ENCODE results near the gene SIRPB2.
A peak's percentile ranks its signal among the peaks of the same experiment; 100 is the strongest.
"Not testable (repeated sequence)": the region's sequence is repeated elsewhere in the genome, so short reads cannot be mapped to it uniquely, and the experiment has no call there.

The SIRPB2 gene

GRCh38 chr20:1503564-1504227, 12.5 kb upstream of the SIRPB2 start:
- DNase-seq (ENCODE audit: low spot score), result peak; percentile 79
- in situ Hi-C loops (cut with MboI; ENCODE audit: low pct_unique_long_range_greater_than_20kb, low sequenced_read_pairs, unreplicated experiment), result no loop called here
- peak; percentile 94 for TF ChIP-seq CTCF (IDR thresholded peaks at IDR 0.05; ENCODE audit: extremely low read depth, insufficient read depth, missing control alignments)

- in situ Hi-C loops (cut with MboI; ENCODE audit: low pct_unique_long_range_greater_than_20kb, low sequenced_read_pairs, unreplicated experiment), result no loop called here
- no peak for TF ChIP-seq CTCF (IDR thresholded peaks at IDR 0.05; ENCODE audit: extremely low read depth, insufficient read depth, missing control alignments)
- no peak for DNase-seq (ENCODE audit: low spot score)
Observed at GRCh38 chr20:1500496-1500895, 9.3 kb upstream of the SIRPB2 start.

DNA sequence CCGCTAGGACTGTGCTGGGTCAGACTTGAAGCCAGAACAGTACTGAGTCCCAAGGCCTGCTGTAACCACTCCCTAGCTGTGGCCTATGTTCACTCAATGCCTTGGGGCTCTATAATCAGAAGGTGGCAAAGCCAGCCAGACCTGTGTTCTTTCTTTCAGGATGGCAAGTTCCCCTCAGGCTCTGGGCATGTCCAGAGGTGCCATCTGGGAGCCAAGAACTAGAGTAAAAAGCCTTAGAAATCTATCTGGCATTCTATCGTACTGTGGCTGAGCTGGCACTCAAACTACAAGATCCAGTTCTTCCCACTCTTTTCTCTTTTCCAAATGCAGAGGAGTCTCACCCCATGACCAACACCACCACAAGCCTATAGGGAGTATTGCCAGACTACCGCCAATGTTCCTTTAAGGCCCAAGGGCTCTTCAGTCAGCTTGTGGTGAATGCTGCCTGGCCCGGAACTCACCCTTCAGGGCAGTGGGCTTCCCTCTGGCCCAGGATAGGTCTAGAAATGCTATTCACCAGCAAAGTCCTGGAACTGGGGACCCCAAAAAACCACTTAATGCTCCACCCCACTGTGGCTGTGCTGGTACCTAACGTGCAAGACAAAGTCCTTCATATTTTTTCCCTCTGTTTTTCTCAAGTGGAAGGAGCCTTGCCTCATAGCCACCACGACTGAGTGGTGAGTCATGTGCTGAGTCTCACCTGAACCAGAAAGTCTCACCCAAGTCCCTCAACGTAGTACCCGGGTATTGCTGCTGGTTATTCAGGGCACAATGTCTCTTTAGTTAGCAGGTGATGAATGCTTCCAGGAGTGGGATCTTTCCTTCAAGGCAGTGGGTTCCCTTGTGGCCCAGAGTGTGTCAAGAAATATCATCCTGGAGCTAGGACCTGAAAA, 8.6 kb upstream of the SIRPB2 start:
- in situ Hi-C loops (cut with MboI; ENCODE audit: low pct_unique_long_range_greater_than_20kb, low sequenced_read_pairs, unreplicated experiment), result no loop called here
- no peak for DNase-seq (ENCODE audit: low spot score)
- no peak for TF ChIP-seq CTCF (IDR thresholded peaks at IDR 0.05; ENCODE audit: extremely low read depth, insufficient read depth, missing control alignments)

DNA sequence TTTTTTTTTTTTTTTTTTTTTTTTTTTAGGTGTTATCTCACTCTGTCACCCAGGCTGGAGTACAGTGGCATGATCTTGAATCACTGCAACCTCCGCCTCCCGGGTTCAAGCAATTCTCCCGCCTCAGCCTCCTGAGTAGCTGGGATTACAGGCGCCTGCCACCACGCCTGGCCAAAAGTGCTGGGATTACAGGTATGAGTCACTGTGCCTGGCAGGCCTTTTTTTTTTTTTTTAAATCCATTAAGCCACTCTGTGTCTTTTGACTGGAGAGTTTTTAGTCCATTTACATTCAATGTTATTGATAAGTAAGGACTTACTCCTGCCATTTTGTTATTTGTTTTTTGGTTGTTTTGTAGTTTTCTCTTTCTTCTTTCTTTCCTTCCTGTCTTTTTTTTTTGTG, 6.2 kb upstream of the SIRPB2 start:
- DNase-seq (ENCODE audit: low spot score); in situ Hi-C loops (cut with MboI; ENCODE audit: low pct_unique_long_range_greater_than_20kb, low sequenced_read_pairs, unreplicated experiment): not testable (repeated sequence)

DNA sequence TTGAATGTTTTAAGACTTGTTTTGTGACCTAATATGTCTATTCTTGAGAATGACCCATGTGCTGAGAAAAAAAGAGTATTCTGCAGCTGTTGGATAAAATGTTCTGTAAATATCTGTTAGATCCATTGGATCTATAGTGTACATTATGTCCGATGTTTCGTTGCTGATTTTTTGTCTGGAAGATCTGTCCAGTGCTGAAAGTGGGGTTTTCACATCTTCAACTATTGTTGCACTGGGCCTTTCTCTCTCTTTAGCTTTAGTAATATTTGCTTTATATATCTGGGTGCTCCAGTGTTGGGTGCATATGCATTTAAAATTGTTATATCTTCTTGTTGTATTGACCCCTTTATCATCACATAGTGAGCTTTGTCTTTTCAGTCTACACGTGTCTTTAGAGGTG, 5.7 kb upstream of the SIRPB2 start:
- TF ChIP-seq CTCF (IDR thresholded peaks at IDR 0.05; ENCODE audit: extremely low read depth, insufficient read depth, missing control alignments), result no peak
- no peak for DNase-seq (ENCODE audit: low spot score)
- in situ Hi-C loops (cut with MboI; ENCODE audit: low pct_unique_long_range_greater_than_20kb, low sequenced_read_pairs, unreplicated experiment), result no loop called here

- no peak for TF ChIP-seq CTCF (IDR thresholded peaks at IDR 0.05; ENCODE audit: extremely low read depth, insufficient read depth, missing control alignments)
- DNase-seq (ENCODE audit: low spot score), result no peak
- in situ Hi-C loops (cut with MboI; ENCODE audit: low pct_unique_long_range_greater_than_20kb, low sequenced_read_pairs, unreplicated experiment), result no loop called here
Observed at GRCh38 chr20:1494436-1494835, 3.2 kb upstream of the SIRPB2 start.

DNA sequence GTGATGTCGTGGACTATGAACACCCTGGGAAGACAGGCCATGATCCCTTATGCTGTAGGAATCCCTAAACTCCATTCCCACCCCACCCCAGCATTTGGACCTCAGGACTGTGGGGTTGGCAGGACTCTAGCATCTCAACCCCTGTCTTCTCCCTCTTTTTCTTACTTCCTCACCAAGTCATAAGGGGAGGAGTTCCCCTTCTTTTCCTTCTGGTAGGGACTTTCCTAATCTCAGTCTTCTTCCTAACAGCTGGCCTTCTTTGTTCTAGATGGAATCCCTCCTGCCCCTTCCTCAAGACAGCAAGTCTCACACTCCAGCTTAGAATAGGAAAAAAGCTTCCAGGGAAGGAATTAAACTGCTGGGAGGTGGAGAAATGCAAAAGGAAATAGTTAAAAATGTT, 2.3 kb upstream of the SIRPB2 start:
- in situ Hi-C loops (cut with MboI; ENCODE audit: low pct_unique_long_range_greater_than_20kb, low sequenced_read_pairs, unreplicated experiment), result no loop called here
- no peak for DNase-seq (ENCODE audit: low spot score)
- TF ChIP-seq CTCF (IDR thresholded peaks at IDR 0.05; ENCODE audit: extremely low read depth, insufficient read depth, missing control alignments), result no peak

All from GM13977 (cell line).